ENCODE data around the gene CLGN.

GRCh38 chr4:140408974-140409373 lies 18.5 kb downstream of the CLGN start:
- TF ChIP-seq ZNF263 (CRISPR knock-in tag; IDR thresholded peaks at IDR 0.05) (no peak), SSRP1 (CRISPR knock-in tag; IDR thresholded peaks at IDR 0.05) (no peak), SP1 (IDR thresholded peaks at IDR 0.05) (no peak), SP1 (CRISPR knock-in tag; IDR thresholded peaks at IDR 0.05) (no peak), KDM6A (CRISPR knock-in tag; IDR thresholded peaks at IDR 0.05; ENCODE audit: low read depth) (no peak), POLR2A (IDR thresholded peaks at IDR 0.05; ENCODE audit: insufficient read depth in 1 of 2, low read depth in 2 of 2, low read length in 2 of 2) (no peak), CHD2 (IDR thresholded peaks at IDR 0.05; ENCODE audit: low read depth, low read length) (no peak), NFE2L2 (IDR thresholded peaks at IDR 0.05; ENCODE audit: low read length) (no peak)
